Sciatic nerve (tissue), 2 donors: ENCODE data around the gene TMEM109. TPM values are rescaled to one million over a fixed set of nuclear protein-coding genes. Genes with fewer than 3 reads are reported as not detected.

Experiments used
- ATAC-seq: fragments of 200-7000 bp; cut with Tn5 transposase; one replicate; pipeline ENCODE4 v1.9.1; 2020; ENCODE audit warnings: mild to moderate bottlenecking, moderate library complexity
- DNase-seq: peaks from one replicate; pipeline ENCODE4 v3.0.0-alpha.2; 2020; ENCODE audit warnings: low spot score
- intact Hi-C: fragments of 100-400 bp; cut with DNase I; formaldehyde crosslinking; loops from one replicate; pipeline ENCODE4 v1.14.2; 2022
- total RNA-seq: library from RNA; stranded (reverse); fragmentation: NEBNext Ultra II Directional; extraction: Animal tissue kit (Norgen Biotek cat#: 25700); gene quantifications from one replicate; pipeline ENCODE4 v1.2.1, GENCODE V29; 2021
- donor health status: DM: no; HTN: no; CAD: no.
- donor health status: DM: no; HTN: no; CAD: no.

TMEM109 gene
- 128 TPM for total RNA-seq

GRCh38 chr11:60913793-60914632 is at the start of gene TMEM109:
TMEM109 (plus strand) TSS chr11:60914158; CDS start chr11:60919694, 5,536 bp downstream.
- DNase-seq (peak; percentile 93), ATAC-seq (peak; percentile 94)
- intact Hi-C loops = no loop called here

GRCh38 chr11:60864856-60865513 is 49.0 kb upstream of the TMEM109 start:
- ATAC-seq (no peak), DNase-seq (peak; percentile 18)
- intact Hi-C loops = no loop called here

- ATAC-seq = peak; percentile 75
- DNase-seq = peak; percentile 59
- intact Hi-C loops = no loop called here
Observed at GRCh38 chr11:60866911-60867870, 46.8 kb upstream of the TMEM109 start, which contains the start of gene ZP1. ZP1 (plus strand) TSS chr11:60867542; CDS start chr11:60867562, 20 bp downstream.

- intact Hi-C loops = no loop called here
- DNase-seq (peak; percentile 26), ATAC-seq (no peak)
Observed at GRCh38 chr11:60867871-60868681, 45.9 kb upstream of the TMEM109 start.

- intact Hi-C loops = no loop called here
- no peak for ATAC-seq
- peak; percentile 39 for DNase-seq
Observed at GRCh38 chr11:60868682-60869450, 45.1 kb upstream of the TMEM109 start.

GRCh38 chr11:60869451-60869825 is 44.5 kb upstream of the TMEM109 start:
- no peak for ATAC-seq
- intact Hi-C loops = no loop called here
- DNase-seq = peak; percentile 45

- DNase-seq = peak; percentile 25
- intact Hi-C loops = no loop called here
- no peak for ATAC-seq
Observed at GRCh38 chr11:60870276-60870675, 43.7 kb upstream of the TMEM109 start.

GRCh38 chr11:60870733-60871377 is 43.1 kb upstream of the TMEM109 start:
- ATAC-seq = no peak
- DNase-seq = peak; percentile 25
- intact Hi-C loops = no loop called here

GRCh38 chr11:60871378-60872061 is 42.4 kb upstream of the TMEM109 start:
- peak; percentile 29 for ATAC-seq

GRCh38 chr11:60872124-60872960 is 41.6 kb upstream of the TMEM109 start:
- DNase-seq (no peak), ATAC-seq (peak; percentile 89)
- intact Hi-C loops = no loop called here

More at GRCh38 chr11:60871378-60872061, 42.4 kb upstream of the TMEM109 start:
- DNase-seq = peak; percentile 45
- intact Hi-C loops = no loop called here

GRCh38 chr11:60872961-60873524 is 40.9 kb upstream of the TMEM109 start:
- intact Hi-C loops = no loop called here
- ATAC-seq (no peak), DNase-seq (no peak)

GRCh38 chr11:60873533-60873932 is 40.4 kb upstream of the TMEM109 start:
- ATAC-seq (no peak), DNase-seq (no peak)
- intact Hi-C loops = no loop called here

- DNase-seq = peak; percentile 60
- intact Hi-C loops = no loop called here
Observed at GRCh38 chr11:60874421-60875365, 39.3 kb upstream of the TMEM109 start.

More at GRCh38 chr11:60874421-60875365, 39.3 kb upstream of the TMEM109 start:
- ATAC-seq = no peak
